Measurements from ENCODE around the gene ARHGAP33. TPM values are rescaled to one million over a fixed set of nuclear protein-coding genes. Genes with fewer than 3 reads are reported as not detected.

Gene ARHGAP33
- total and polyA plus RNA-seq, 2 of the 8 experiments (the other 6 are each of a cell fraction or from before 2014, with no cell fraction given) = 6.5 to 25.2 TPM

DNA sequence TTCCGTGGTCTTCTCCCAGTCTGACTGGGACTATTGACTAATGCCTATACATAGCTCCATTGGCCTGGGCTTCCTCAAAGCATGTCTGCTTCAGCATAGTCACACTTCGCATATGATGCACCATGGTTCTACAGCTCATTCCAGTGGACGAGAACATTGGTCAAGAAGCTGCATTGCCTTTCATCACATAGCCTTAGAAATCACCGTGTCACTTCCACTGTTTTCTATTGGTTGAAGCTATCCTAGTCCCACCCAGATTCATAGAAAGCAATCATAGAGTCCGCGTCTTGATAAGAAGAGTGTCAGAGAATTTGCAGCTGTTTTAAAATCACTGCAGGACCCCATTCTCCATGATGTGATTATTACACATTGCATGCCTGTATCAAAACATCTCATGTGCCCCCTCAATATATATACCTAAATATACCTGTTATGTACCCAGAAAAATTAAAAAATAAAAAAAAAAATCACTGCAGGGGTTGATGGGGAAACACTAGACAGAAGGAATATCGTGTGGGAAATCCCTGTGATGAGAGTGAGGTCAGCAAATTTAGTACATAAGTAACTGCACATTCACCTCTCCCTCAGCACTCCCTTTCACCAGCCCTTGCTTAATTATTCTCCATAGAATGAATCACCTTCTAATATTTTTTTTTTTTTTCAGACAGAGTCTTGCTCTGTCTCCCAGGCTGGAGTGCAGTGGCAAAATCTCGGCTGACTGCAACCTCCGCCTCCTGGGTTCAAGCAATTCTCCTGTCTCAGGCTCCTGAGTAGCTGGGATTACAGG, 2.2 kb upstream of the ARHGAP33 start (continued):
- TF ChIP-seq, protein P1, sequence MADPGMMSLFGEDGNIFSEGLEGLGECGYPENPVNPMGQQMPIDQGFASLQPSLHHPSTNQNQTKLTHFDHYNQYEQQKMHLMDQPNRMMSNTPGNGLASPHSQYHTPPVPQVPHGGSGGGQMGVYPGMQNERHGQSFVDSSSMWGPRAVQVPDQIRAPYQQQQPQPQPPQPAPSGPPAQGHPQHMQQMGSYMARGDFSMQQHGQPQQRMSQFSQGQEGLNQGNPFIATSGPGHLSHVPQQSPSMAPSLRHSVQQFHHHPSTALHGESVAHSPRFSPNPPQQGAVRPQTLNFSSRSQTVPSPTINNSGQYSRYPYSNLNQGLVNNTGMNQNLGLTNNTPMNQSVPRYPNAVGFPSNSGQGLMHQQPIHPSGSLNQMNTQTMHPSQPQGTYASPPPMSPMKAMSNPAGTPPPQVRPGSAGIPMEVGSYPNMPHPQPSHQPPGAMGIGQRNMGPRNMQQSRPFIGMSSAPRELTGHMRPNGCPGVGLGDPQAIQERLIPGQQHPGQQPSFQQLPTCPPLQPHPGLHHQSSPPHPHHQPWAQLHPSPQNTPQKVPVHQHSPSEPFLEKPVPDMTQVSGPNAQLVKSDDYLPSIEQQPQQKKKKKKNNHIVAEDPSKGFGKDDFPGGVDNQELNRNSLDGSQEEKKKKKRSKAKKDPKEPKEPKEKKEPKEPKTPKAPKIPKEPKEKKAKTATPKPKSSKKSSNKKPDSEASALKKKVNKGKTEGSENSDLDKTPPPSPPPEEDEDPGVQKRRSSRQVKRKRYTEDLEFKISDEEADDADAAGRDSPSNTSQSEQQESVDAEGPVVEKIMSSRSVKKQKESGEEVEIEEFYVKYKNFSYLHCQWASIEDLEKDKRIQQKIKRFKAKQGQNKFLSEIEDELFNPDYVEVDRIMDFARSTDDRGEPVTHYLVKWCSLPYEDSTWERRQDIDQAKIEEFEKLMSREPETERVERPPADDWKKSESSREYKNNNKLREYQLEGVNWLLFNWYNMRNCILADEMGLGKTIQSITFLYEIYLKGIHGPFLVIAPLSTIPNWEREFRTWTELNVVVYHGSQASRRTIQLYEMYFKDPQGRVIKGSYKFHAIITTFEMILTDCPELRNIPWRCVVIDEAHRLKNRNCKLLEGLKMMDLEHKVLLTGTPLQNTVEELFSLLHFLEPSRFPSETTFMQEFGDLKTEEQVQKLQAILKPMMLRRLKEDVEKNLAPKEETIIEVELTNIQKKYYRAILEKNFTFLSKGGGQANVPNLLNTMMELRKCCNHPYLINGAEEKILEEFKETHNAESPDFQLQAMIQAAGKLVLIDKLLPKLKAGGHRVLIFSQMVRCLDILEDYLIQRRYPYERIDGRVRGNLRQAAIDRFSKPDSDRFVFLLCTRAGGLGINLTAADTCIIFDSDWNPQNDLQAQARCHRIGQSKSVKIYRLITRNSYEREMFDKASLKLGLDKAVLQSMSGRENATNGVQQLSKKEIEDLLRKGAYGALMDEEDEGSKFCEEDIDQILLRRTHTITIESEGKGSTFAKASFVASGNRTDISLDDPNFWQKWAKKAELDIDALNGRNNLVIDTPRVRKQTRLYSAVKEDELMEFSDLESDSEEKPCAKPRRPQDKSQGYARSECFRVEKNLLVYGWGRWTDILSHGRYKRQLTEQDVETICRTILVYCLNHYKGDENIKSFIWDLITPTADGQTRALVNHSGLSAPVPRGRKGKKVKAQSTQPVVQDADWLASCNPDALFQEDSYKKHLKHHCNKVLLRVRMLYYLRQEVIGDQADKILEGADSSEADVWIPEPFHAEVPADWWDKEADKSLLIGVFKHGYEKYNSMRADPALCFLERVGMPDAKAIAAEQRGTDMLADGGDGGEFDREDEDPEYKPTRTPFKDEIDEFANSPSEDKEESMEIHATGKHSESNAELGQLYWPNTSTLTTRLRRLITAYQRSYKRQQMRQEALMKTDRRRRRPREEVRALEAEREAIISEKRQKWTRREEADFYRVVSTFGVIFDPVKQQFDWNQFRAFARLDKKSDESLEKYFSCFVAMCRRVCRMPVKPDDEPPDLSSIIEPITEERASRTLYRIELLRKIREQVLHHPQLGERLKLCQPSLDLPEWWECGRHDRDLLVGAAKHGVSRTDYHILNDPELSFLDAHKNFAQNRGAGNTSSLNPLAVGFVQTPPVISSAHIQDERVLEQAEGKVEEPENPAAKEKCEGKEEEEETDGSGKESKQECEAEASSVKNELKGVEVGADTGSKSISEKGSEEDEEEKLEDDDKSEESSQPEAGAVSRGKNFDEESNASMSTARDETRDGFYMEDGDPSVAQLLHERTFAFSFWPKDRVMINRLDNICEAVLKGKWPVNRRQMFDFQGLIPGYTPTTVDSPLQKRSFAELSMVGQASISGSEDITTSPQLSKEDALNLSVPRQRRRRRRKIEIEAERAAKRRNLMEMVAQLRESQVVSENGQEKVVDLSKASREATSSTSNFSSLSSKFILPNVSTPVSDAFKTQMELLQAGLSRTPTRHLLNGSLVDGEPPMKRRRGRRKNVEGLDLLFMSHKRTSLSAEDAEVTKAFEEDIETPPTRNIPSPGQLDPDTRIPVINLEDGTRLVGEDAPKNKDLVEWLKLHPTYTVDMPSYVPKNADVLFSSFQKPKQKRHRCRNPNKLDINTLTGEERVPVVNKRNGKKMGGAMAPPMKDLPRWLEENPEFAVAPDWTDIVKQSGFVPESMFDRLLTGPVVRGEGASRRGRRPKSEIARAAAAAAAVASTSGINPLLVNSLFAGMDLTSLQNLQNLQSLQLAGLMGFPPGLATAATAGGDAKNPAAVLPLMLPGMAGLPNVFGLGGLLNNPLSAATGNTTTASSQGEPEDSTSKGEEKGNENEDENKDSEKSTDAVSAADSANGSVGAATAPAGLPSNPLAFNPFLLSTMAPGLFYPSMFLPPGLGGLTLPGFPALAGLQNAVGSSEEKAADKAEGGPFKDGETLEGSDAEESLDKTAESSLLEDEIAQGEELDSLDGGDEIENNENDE (IDR thresholded peaks at IDR 0.05; ENCODE audit: insufficient replicate concordance, low read length) = no peak
- TF ChIP-seq, protein P2, sequence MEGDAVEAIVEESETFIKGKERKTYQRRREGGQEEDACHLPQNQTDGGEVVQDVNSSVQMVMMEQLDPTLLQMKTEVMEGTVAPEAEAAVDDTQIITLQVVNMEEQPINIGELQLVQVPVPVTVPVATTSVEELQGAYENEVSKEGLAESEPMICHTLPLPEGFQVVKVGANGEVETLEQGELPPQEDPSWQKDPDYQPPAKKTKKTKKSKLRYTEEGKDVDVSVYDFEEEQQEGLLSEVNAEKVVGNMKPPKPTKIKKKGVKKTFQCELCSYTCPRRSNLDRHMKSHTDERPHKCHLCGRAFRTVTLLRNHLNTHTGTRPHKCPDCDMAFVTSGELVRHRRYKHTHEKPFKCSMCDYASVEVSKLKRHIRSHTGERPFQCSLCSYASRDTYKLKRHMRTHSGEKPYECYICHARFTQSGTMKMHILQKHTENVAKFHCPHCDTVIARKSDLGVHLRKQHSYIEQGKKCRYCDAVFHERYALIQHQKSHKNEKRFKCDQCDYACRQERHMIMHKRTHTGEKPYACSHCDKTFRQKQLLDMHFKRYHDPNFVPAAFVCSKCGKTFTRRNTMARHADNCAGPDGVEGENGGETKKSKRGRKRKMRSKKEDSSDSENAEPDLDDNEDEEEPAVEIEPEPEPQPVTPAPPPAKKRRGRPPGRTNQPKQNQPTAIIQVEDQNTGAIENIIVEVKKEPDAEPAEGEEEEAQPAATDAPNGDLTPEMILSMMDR (IDR thresholded peaks at IDR 0.05; ENCODE audit: control extremely low read depth in 1 of 3, insufficient read depth in 1 of 3, low read depth in 1 of 3, low read length in 3 of 3) = no peak
- no peak for TF ChIP-seq BCL11A (IDR thresholded peaks at IDR 0.05; ENCODE audit: low read depth in 2 of 2, low read length in 2 of 2)
